Endothelial cell of umbilical vein (primary cell): ENCODE results near the gene C21orf58. TPM values are rescaled to one million over a fixed set of nuclear protein-coding genes. Genes with fewer than 3 reads are reported as not detected.

Source experiments
- BruUV-seq: library from RNA; stranded (reverse); fragments of 400-500 nt; replicated peaks from 2 replicates; lab custom pipeline; 2021; lab: Mats Ljungman, UMichigan
- CTCF ChIA-PET: fragments of 300-600, 350-600 bp; sonication (Branson Sonifier 250); formaldehyde crosslinking; loops from one replicate; lab custom pipeline; 2021; ENCODE audit warnings: antibody characterized with exemption, inconsistent platforms; lab: Charles Lee
- POLR2A ChIA-PET: fragments of 300-600, 350-600 bp; sonication (Branson Sonifier 250); formaldehyde crosslinking; loops from one replicate; lab custom pipeline; 2021; ENCODE audit warnings: antibody characterized with exemption, inconsistent platforms; lab: Charles Lee
- DNase-seq: peaks from one replicate; pipeline ENCODE4 v3.0.0-alpha.2; 2011; ENCODE audit warnings: low read depth, low spot score
- FAIRE-seq: peaks from 2 replicates; lab custom pipeline; 2011; peaks lifted over from hg19 to GRCh38; lab: Jason Lieb, UNC
- H2AFZ ChIP-seq: 2 replicates; pipeline ENCODE4 v1.6.0; 2012; ENCODE audit warnings: low read depth, low read length, control low read depth, inconsistent platforms
- H3K27ac ChIP-seq: 2 replicates; pipeline ENCODE4 v1.5.1; 2011; ENCODE audit warnings: low read depth, mild to moderate bottlenecking, control low read depth, low read length, moderate library complexity; ENCODE audit not compliant: insufficient read depth
- H3K27me3 ChIP-seq, 2 experiments: 2 replicates each; pipeline versions ENCODE4 v1.6.0 to v1.6.1; 2011; ENCODE audit warnings: low read length in 2 of 2, mixed read lengths in 1 of 2; ENCODE audit not compliant: control insufficient read depth in 2 of 2, insufficient read depth in 2 of 2
- H3K36me3 ChIP-seq, 2 experiments: 2 replicates in 1 of 2; 3 replicates in 1 of 2; pipeline ENCODE4 v1.5.1; 2011; ENCODE audit warnings: low read length in 2 of 2, mild to moderate bottlenecking in 1 of 2, moderate library complexity in 1 of 2; ENCODE audit not compliant: control insufficient read depth in 2 of 2, insufficient read depth in 2 of 2; ENCODE audit errors: extremely low read depth in 1 of 2
- H3K4me1 ChIP-seq: 3 replicates; pipeline ENCODE4 v1.5.1; 2011; ENCODE audit warnings: mild to moderate bottlenecking, low read length; ENCODE audit not compliant: control insufficient read depth, insufficient read depth; ENCODE audit errors: extremely low read depth
- H3K4me2 ChIP-seq: 2 replicates; pipeline ENCODE4 v1.6.1; 2011; ENCODE audit warnings: low read length, control low read depth, mixed read lengths; ENCODE audit not compliant: insufficient read depth
- H3K4me3 ChIP-seq, 3 experiments: fragments of 200-600 bp in 1 of 3; sonication (generic), shearing (Covaris generic) in 1 of 3; replicated peaks in 1 of 3; 2 replicates each; pipeline ENCODE4 v1.5.1; 2011 to 2016; ENCODE audit warnings: control low read depth in 3 of 3, low read length in 3 of 3, mild to moderate bottlenecking in 2 of 3, inconsistent platforms in 1 of 3, low read depth in 1 of 3, moderate library complexity in 1 of 3; ENCODE audit not compliant: insufficient read depth in 1 of 3
- H3K79me2 ChIP-seq: 2 replicates; pipeline ENCODE4 v1.6.0; 2012; ENCODE audit warnings: low read length, inconsistent platforms; ENCODE audit not compliant: control insufficient read depth, insufficient read depth
- H3K9ac ChIP-seq: replicated peaks from 2 replicates; pipeline ENCODE3; 2011; ENCODE audit warnings: low read length, control low read depth; ENCODE audit not compliant: insufficient read depth; ENCODE audit errors: extremely low read depth
- H3K9me1 ChIP-seq: replicated peaks from 3 replicates; pipeline ENCODE4 v1.6.0; 2011; ENCODE audit warnings: mild to moderate bottlenecking, low read length; ENCODE audit not compliant: control insufficient read depth, insufficient read depth; ENCODE audit errors: extremely low read depth
- H3K9me3 ChIP-seq: replicated peaks from 2 replicates; pipeline ENCODE4 v1.5.1; 2012; ENCODE audit warnings: low read length, inconsistent platforms; ENCODE audit not compliant: control insufficient read depth, insufficient read depth
- H4K20me1 ChIP-seq: replicated peaks from 2 replicates; pipeline ENCODE3; 2011; ENCODE audit warnings: mild to moderate bottlenecking, low read length; ENCODE audit not compliant: control insufficient read depth, insufficient read depth; ENCODE audit errors: extremely low read depth
- CTCF ChIP-seq, 2 donors: IDR thresholded peaks; 1 replicate in 1 of 2; 2 replicates in 1 of 2; pipeline ENCODE4 v1.5.1; 2011; ENCODE audit warnings: low read length in 2 of 2, mild to moderate bottlenecking in 2 of 2, moderate library complexity in 2 of 2, control low read depth in 1 of 2, inconsistent platforms in 1 of 2, low read depth in 1 of 2; ENCODE audit not compliant: insufficient read depth in 1 of 2; ENCODE audit errors: extremely low read depth in 1 of 2
- EZH2 ChIP-seq: IDR thresholded peaks from 2 replicates; pipeline ENCODE4 v1.6.1; 2012; ENCODE audit warnings: borderline replicate concordance, low read depth, mild to moderate bottlenecking, moderate library complexity, low read length, inconsistent platforms; ENCODE audit not compliant: severe bottlenecking
- FOS ChIP-seq: IDR thresholded peaks from 2 replicates; pipeline ENCODE4 v1.6.1; 2011; ENCODE audit warnings: mild to moderate bottlenecking, low read length, moderate library complexity, borderline replicate concordance; ENCODE audit not compliant: insufficient read depth
- GATA2 ChIP-seq: IDR thresholded peaks from 2 replicates; pipeline ENCODE4 v1.7.0; 2011; ENCODE audit warnings: low read depth, mild to moderate bottlenecking, moderate library complexity, mixed read lengths, low read length; ENCODE audit not compliant: insufficient read length, insufficient read depth
- JUN ChIP-seq: IDR thresholded peaks from 2 replicates; pipeline ENCODE4 v1.6.1; 2011; ENCODE audit warnings: borderline replicate concordance, low read depth; ENCODE audit not compliant: insufficient read length, insufficient read depth
- MAX ChIP-seq: IDR thresholded peaks from 2 replicates; pipeline ENCODE4 v1.6.1; 2011; ENCODE audit not compliant: insufficient read depth, insufficient read length
- MYC ChIP-seq: IDR thresholded peaks from one replicate; pipeline ENCODE4 v1.6.1; 2011; ENCODE audit warnings: mild to moderate bottlenecking, low read depth, low read length
- POLR2A ChIP-seq: IDR thresholded peaks from 2 replicates; pipeline ENCODE4 v1.6.1; 2012; ENCODE audit warnings: low read depth, mild to moderate bottlenecking, control low read depth, low read length
- POLR2AphosphoS5 ChIP-seq: IDR thresholded peaks from 2 replicates; pipeline ENCODE4 v1.6.1; 2012; ENCODE audit warnings: low read depth, mild to moderate bottlenecking, control low read depth, low read length, moderate library complexity; ENCODE audit not compliant: insufficient read depth
- dilution Hi-C: fragments of 300-500 bp; cut with MboI; formaldehyde crosslinking; loops from one replicate; pipeline ENCODE4 v1.15.0; 2019; ENCODE audit warnings: low sequenced_read_pairs; ENCODE audit not compliant: extremely low pct_ligation_motif_present
- intact Hi-C: fragments of 100-400 bp; cut with micrococcal nuclease; formaldehyde crosslinking; loops from one replicate; pipeline ENCODE4 v1.10.0; 2022
- polyA plus RNA-seq, 4 experiments: library from polyadenylated mRNA; depleted of rRNA in 3 of 4; stranded (reverse) in 3 of 4; unstranded in 1 of 4; fragments of >200 nt; gene quantifications; 2 replicates each; pipeline versions ENCODE4 v1.2.1 to v1.2.3, GENCODE V29; 2011 to 2012; ENCODE audit warnings: missing spikeins in 1 of 4
- total RNA-seq: library from RNA; stranded (reverse); gene quantifications from 2 replicates; pipeline ENCODE4 v1.2.3, GENCODE V29; 2021

Gene C21orf58
- total and polyA plus RNA-seq, 2 donors (not counting 3 experiments of a cell fraction or from before 2014, with no cell fraction given), result 6.0 to 24.3 TPM

- Histone ChIP-seq H3K79me2 (no peaks in the 10 kb centered on the region), H4K20me1 (no peaks in the 10 kb centered on the region), H3K9me1 (no peaks in the 10 kb centered on the region), H3K9me3 (no peaks in the 10 kb centered on the region), H3K36me3 (peaks cover 3 to 4% of the 10 kb centered on the region in 2 experiments), H2AFZ (no peak overlapping the region), H3K9ac (no peak overlapping the region), H3K27me3 (no peaks in the 10 kb centered on the region), H3K4me2 (no peak overlapping the region), H3K4me1 (no peaks in the 10 kb centered on the region), H3K4me3 (no peak overlapping the region), H3K27ac (no peak overlapping the region)
- no TSS peak for BruUV-seq
- intact Hi-C loops, result no loop called here
- TF ChIP-seq JUN (no peak), EZH2 (no peak), FOS (no peak), MAX (no peak), POLR2A (no peak), POLR2AphosphoS5 (no peak), MYC (no peak), CTCF (IDR thresholded peaks at IDR 0.05; ENCODE audit: extremely low read depth in 1 of 2, insufficient read depth in 1 of 2, low read depth in 1 of 2, low read length in 2 of 2) (no peak), GATA2 (no peak)
- ChIA-PET CTCF (no interaction called here), POLR2A (no interaction called here)
- no peak for FAIRE-seq
- dilution Hi-C loops, result no loop called here
- DNase-seq, result no peak
These were observed 19.2 kb downstream of the C21orf58 start for GRCh38 chr21:46304437-46304836.
